AG04449 (cell line): Measurements from ENCODE around the gene SLC6A20.

Source experiments
- CTCF ChIA-PET: fragments of 350-600 bp; formaldehyde crosslinking; extraction: SDS; loops from one replicate; lab custom pipeline; 2021; ENCODE audit warnings: antibody characterized with exemption; lab: Yijun Ruan, JAX
- POLR2A ChIA-PET: fragments of 400-600, 350-600 bp; formaldehyde crosslinking; extraction: SDS; loops from one replicate; lab custom pipeline; 2020; ENCODE audit warnings: antibody characterized with exemption, inconsistent platforms; lab: Yijun Ruan, JAX
- DNase-seq: peaks from one replicate; pipeline ENCODE4 v3.0.0-alpha.2; 2010; ENCODE audit warnings: low read depth, low spot score
- H3K4me3 ChIP-seq: 2 replicates; pipeline ENCODE4 v1.5.1; 2011; ENCODE audit warnings: low read depth, mild to moderate bottlenecking, control low read depth, low read length
- CTCF ChIP-seq: IDR thresholded peaks from one replicate; pipeline ENCODE4 v1.5.1; 2011; ENCODE audit warnings: mild to moderate bottlenecking, moderate library complexity, low read length, control low read depth, inconsistent platforms; ENCODE audit not compliant: insufficient read depth; ENCODE audit errors: missing control alignments

The SLC6A20 gene

GRCh38 chr3:45792516-45793172 is 3.7 kb downstream of the SLC6A20 start:
- ChIA-PET CTCF (no interaction called here), POLR2A (no interaction called here)
- no peak overlapping the region for H3K4me3 ChIP-seq
- no peak for DNase-seq
- no peak for TF ChIP-seq CTCF

GRCh38 chr3:45792036-45792435 is 4.3 kb downstream of the SLC6A20 start:
- ChIA-PET CTCF (no interaction called here), POLR2A (no interaction called here)
- no peak for TF ChIP-seq CTCF

GRCh38 chr3:45790596-45790995 is 5.7 kb downstream of the SLC6A20 start:
- no peak for TF ChIP-seq CTCF
- ChIA-PET POLR2A (interaction anchor here (0.7 kb wide), 1 partner anchor 564 kb away, joined by 3 read pairs; the partner anchor contains the start of gene TMEM158), CTCF (interaction anchor here (0.9 to 1.4 kb wide), 2 partner anchors 21 to 285 kb away, joined by 3 read pairs; no protein-coding TSS in a partner anchor)
- no peak for DNase-seq
- no peak overlapping the region for H3K4me3 ChIP-seq

More at GRCh38 chr3:45792036-45792435, 4.3 kb downstream of the SLC6A20 start:
- no peak for DNase-seq
- H3K4me3 ChIP-seq, result no peak overlapping the region

- CTCF ChIA-PET, result no interaction called here
Observed at GRCh38 chr3:45789235-45789812, 7.0 kb downstream of the SLC6A20 start.

GRCh38 chr3:45787551-45787950 is 8.8 kb downstream of the SLC6A20 start:
- POLR2A ChIA-PET, result no interaction called here
- CTCF ChIA-PET, result no interaction called here
- TF ChIP-seq CTCF, result no peak
- no peak for DNase-seq
- H3K4me3 ChIP-seq, result no peak overlapping the region

More at GRCh38 chr3:45789235-45789812, 7.0 kb downstream of the SLC6A20 start:
- POLR2A ChIA-PET, result no interaction called here
- no peak overlapping the region for H3K4me3 ChIP-seq
- TF ChIP-seq CTCF, result no peak
- DNase-seq, result no peak

- ChIA-PET CTCF (no interaction called here), POLR2A (no interaction called here)
- no peak for DNase-seq
- no peak for TF ChIP-seq CTCF
- no peak overlapping the region for H3K4me3 ChIP-seq
Observed at GRCh38 chr3:45786801-45787495, 9.4 kb downstream of the SLC6A20 start.
